ACC112 (cell line): ENCODE measurements around the gene SLC1A3.

ENCODE experiments used
- H2AFZ ChIP-seq: fragments of 200-600 bp; sonication (generic); one replicate; pipeline ENCODE4 v1.6.0; 2017; ENCODE audit warnings: antibody characterized with exemption, low read length; ENCODE audit not compliant: unreplicated experiment
- H3K27ac ChIP-seq: fragments of 200-600 bp; sonication (generic); 2 replicates; pipeline ENCODE4 v1.5.1; 2014; ENCODE audit warnings: low read depth, mild to moderate bottlenecking, antibody characterized with exemption, low read length, moderate library complexity
- H3K27me3 ChIP-seq: fragments of 200-600 bp; sonication (generic); 2 replicates; pipeline ENCODE4 v1.6.1; 2014; ENCODE audit warnings: mild to moderate bottlenecking, antibody characterized with exemption, low read length, moderate library complexity, mixed read lengths; ENCODE audit not compliant: insufficient read depth
- H3K36me3 ChIP-seq: fragments of 200-600 bp; sonication (generic); 2 replicates; pipeline ENCODE4 v1.6.1; 2016; ENCODE audit warnings: mild to moderate bottlenecking, antibody characterized with exemption, low read length, moderate library complexity, mixed read lengths; ENCODE audit not compliant: insufficient read depth
- H3K4me1 ChIP-seq: fragments of 200-600 bp; sonication (generic); one replicate; pipeline ENCODE4 v1.6.1; 2016; ENCODE audit warnings: low read length, mixed read lengths; ENCODE audit not compliant: insufficient read depth, unreplicated experiment, control insufficient read depth
- H3K4me3 ChIP-seq: fragments of 200-600 bp; sonication (generic); 2 replicates; pipeline ENCODE4 v1.5.1; 2014; ENCODE audit warnings: mild to moderate bottlenecking, low read depth, low read length
- H3K79me2 ChIP-seq: fragments of 200-600 bp; sonication (generic); one replicate; pipeline ENCODE4 v1.6.0; 2016; ENCODE audit warnings: low read length; ENCODE audit not compliant: control insufficient read depth, unreplicated experiment, insufficient read depth

SLC1A3 gene

GRCh38 chr5:36720688-36721087 lies 114.3 kb downstream of the SLC1A3 start:
- Histone ChIP-seq H3K27me3 (peaks cover 43% of the 10 kb centered on the region), H3K79me2 (no peaks in the 10 kb centered on the region), H2AFZ (no peak overlapping the region), H3K4me1 (no peaks in the 10 kb centered on the region), H3K4me3 (no peak overlapping the region), H3K27ac (no peak overlapping the region), H3K36me3 (no peaks in the 10 kb centered on the region)

- Histone ChIP-seq H3K4me1 (no peaks in the 10 kb centered on the region), H3K36me3 (no peaks in the 10 kb centered on the region), H3K79me2 (no peaks in the 10 kb centered on the region), H2AFZ (no peak overlapping the region), H3K4me3 (no peak overlapping the region), H3K27me3 (peaks cover 47% of the 10 kb centered on the region), H3K27ac (no peak overlapping the region)
Observed at GRCh38 chr5:36721664-36722235, 115.3 kb downstream of the SLC1A3 start.

DNA sequence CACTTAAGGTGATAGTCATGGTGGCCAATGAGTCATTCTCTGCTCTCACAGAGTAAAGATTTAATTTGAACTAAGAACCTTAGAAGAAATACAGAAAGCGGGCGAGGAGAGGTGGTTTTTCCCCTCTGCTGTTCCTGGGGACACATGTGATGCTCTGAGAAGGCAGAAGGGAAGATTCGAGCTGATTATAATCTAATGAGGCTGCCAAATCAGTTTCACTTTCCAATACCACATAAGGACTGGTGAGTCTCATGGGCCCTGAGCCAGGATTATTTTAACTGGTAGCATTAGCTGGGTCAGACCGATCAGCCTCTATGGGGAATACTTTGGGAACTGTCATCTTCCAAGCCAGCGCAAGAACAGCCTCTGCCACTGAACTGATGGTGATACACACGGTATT lies 116.5 kb downstream of the SLC1A3 start:
- no peak overlapping the region for H3K27ac ChIP-seq
- no peak overlapping the region for H3K4me3 ChIP-seq
- H3K4me1 ChIP-seq, result no peaks in the 10 kb centered on the region
- no peaks in the 10 kb centered on the region for H3K79me2 ChIP-seq
- no peaks in the 10 kb centered on the region for H3K36me3 ChIP-seq
- no peak overlapping the region for H2AFZ ChIP-seq
- H3K27me3 ChIP-seq, result peaks cover 39% of the 10 kb centered on the region

DNA sequence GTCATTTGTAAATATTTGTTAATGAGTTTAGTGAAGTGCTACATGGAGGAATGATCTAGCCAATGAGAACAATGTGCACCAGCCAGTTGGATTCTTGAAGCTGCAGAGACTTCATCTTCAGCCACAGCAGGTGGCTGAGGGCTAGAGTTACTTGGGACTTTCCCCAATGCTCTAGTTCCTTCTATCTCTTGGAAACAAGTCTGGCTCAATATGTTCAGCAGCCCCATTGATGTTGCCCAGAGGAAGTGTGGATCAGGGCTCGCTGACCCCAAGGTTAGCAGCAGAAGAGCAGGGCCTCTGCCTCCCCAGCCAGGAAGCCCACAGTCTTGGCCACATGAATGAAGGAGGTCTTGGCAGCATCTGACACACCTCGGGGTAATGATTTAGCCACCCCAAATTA lies 117.5 kb downstream of the SLC1A3 start:
- Histone ChIP-seq H3K79me2 (no peaks in the 10 kb centered on the region), H3K4me3 (no peak overlapping the region), H3K27me3 (peaks cover 36% of the 10 kb centered on the region), H3K27ac (no peak overlapping the region), H2AFZ (no peak overlapping the region), H3K4me1 (no peaks in the 10 kb centered on the region), H3K36me3 (no peaks in the 10 kb centered on the region)

GRCh38 chr5:36724467-36725332 lies 118.3 kb downstream of the SLC1A3 start:
- no peaks in the 10 kb centered on the region for H3K79me2 ChIP-seq
- no peaks in the 10 kb centered on the region for H3K4me1 ChIP-seq
- H2AFZ ChIP-seq, result no peak overlapping the region
- no peaks in the 10 kb centered on the region for H3K36me3 ChIP-seq
- H3K27me3 ChIP-seq, result peaks cover 29% of the 10 kb centered on the region
- no peak overlapping the region for H3K4me3 ChIP-seq
- no peak overlapping the region for H3K27ac ChIP-seq

- Histone ChIP-seq H3K4me1 (no peaks in the 10 kb centered on the region), H3K4me3 (no peak overlapping the region), H3K27me3 (peaks cover 14% of the 10 kb centered on the region), H2AFZ (no peak overlapping the region), H3K79me2 (no peaks in the 10 kb centered on the region), H3K27ac (no peak overlapping the region), H3K36me3 (no peaks in the 10 kb centered on the region)
Observed at GRCh38 chr5:36726317-36726716, 119.9 kb downstream of the SLC1A3 start.

DNA sequence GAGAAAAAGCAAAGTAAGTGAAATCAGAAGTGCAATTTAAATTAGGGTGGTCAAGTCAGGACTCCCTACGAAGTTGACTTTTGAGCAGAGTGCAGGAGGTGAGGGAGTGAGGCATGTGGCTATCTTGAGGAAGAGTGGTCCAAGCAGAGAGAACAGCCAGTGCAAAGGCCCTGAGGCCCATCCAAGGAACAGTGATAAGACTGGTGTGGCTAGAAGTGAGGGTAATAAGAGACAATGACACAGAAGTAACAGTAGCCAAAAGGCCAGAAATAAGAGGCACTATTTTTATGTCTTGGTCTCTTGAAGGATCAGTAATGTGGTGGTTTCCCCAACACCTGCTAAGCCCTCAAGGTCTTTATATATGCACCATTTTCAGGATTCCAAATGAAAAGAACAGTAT lies 120.4 kb downstream of the SLC1A3 start:
- no peak overlapping the region for H3K27ac ChIP-seq
- no peaks in the 10 kb centered on the region for H3K36me3 ChIP-seq
- no peak overlapping the region for H3K4me3 ChIP-seq
- H2AFZ ChIP-seq, result no peak overlapping the region
- no peaks in the 10 kb centered on the region for H3K79me2 ChIP-seq
- no peaks in the 10 kb centered on the region for H3K4me1 ChIP-seq
- H3K27me3 ChIP-seq, result peaks cover 11% of the 10 kb centered on the region

DNA sequence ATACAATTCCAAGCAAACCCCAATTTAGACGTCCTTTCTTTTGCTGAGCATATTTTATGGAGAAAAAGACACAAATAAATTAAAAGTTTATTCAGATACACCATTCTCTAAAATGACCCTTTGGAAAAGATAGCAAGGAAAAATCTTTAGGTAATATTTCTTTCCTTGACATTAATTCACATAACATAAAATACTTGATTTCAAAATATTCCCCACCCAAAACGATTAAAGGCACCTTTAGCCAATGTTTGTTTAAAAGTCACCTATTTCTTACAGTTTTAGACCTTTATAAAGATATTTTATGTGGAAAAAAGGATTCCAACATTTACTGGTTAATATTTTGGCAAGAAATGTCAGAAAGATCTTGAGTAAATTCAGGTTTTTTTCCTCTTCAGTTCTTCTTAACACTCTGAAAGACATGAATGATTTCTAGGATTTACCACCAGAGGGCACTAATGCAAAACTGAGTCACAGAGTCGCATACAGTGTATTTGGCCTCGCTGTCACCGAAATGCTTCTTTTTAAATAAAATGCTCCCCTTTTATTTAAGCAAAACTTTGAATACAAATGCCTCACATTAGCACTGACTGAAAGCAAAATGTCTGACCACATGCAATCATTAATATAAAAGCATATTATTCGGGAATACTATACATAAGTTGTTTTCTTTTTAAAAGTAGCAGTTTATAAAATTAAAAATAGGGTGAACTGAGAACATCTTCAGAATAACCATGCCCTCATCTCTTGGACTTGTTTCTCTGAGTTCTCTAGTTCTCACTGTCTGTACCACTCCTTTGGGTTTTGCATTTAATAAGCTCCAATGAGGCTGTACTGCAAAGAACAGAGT lies 122.5 kb downstream of the SLC1A3 start:
- peaks cover 7% of the 10 kb centered on the region for H3K27me3 ChIP-seq
- H3K79me2 ChIP-seq, result no peaks in the 10 kb centered on the region
- H2AFZ ChIP-seq, result no peak overlapping the region
- H3K4me1 ChIP-seq, result no peaks in the 10 kb centered on the region
- no peaks in the 10 kb centered on the region for H3K36me3 ChIP-seq
- H3K4me3 ChIP-seq, result no peak overlapping the region
- H3K27ac ChIP-seq, result no peak overlapping the region

- no peak overlapping the region for H3K4me3 ChIP-seq
- H3K4me1 ChIP-seq, result no peaks in the 10 kb centered on the region
- H3K36me3 ChIP-seq, result no peaks in the 10 kb centered on the region
- H3K79me2 ChIP-seq, result no peaks in the 10 kb centered on the region
- peaks cover 15% of the 10 kb centered on the region for H3K27me3 ChIP-seq
- H3K27ac ChIP-seq, result no peak overlapping the region
- no peak overlapping the region for H2AFZ ChIP-seq
Observed at GRCh38 chr5:36730537-36731216, 124.3 kb downstream of the SLC1A3 start.

DNA sequence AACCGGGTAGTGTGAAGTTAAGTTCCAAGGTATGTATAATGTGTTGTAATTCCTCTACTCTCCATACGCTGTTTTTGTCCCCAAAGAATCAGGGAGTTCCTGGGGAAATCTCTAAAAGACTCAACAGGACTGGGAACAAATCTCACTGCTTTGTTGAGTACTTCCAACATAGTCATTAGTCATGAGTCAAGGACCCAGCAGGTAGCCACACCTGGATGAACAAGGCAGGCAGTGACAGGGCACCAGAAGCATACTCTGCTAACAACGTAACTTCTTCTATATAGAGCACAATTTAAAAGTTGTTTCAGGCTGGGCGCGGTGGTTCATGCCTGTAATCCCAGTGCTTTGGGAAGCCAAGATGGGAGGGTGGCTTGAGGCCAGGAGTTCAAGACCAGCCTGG lies 126.8 kb downstream of the SLC1A3 start:
- H3K27me3 ChIP-seq, result peaks cover 12% of the 10 kb centered on the region
- no peaks in the 10 kb centered on the region for H3K79me2 ChIP-seq
- no peak overlapping the region for H2AFZ ChIP-seq
- H3K36me3 ChIP-seq, result no peaks in the 10 kb centered on the region
- H3K4me1 ChIP-seq, result no peaks in the 10 kb centered on the region
- no peak overlapping the region for H3K4me3 ChIP-seq
- H3K27ac ChIP-seq, result no peak overlapping the region
